Keratinocyte (primary cell): Measurements from ENCODE around the gene CHN2. TPM values are rescaled to one million over a fixed set of nuclear protein-coding genes. Genes with fewer than 3 reads are reported as not detected.

Experiments used
- DNase-seq: peaks from one replicate; pipeline ENCODE4 v3.0.0-alpha.2; 2011; ENCODE audit warnings: low read depth, missing footprints, low spot score
- FAIRE-seq: peaks from 2 replicates; lab custom pipeline; 2011; peaks lifted over from hg19 to GRCh38; lab: Jason Lieb, UNC
- H2AFZ ChIP-seq: 2 replicates; pipeline ENCODE4 v1.6.0; 2012; ENCODE audit warnings: low read length, control low read depth, inconsistent platforms; ENCODE audit not compliant: control insufficient read depth
- H3K27ac ChIP-seq: 2 replicates; pipeline ENCODE4 v1.5.1; 2011; ENCODE audit warnings: low read length; ENCODE audit not compliant: control insufficient read depth, insufficient read depth
- H3K27me3 ChIP-seq: 3 replicates; pipeline ENCODE4 v1.6.0; 2011; ENCODE audit warnings: low read length; ENCODE audit not compliant: control insufficient read depth, insufficient read depth; ENCODE audit errors: extremely low read depth
- H3K36me3 ChIP-seq, 2 experiments: 2 replicates in 1 of 2; 3 replicates in 1 of 2; pipeline ENCODE4 v1.5.1; 2011; ENCODE audit warnings: low read length in 2 of 2, mild to moderate bottlenecking in 1 of 2; ENCODE audit not compliant: control insufficient read depth in 2 of 2, insufficient read depth in 2 of 2; ENCODE audit errors: extremely low read depth in 1 of 2
- H3K4me1 ChIP-seq: 3 replicates; pipeline ENCODE4 v1.5.1; 2011; ENCODE audit warnings: low read length; ENCODE audit not compliant: control insufficient read depth, insufficient read depth; ENCODE audit errors: extremely low read depth
- H3K4me2 ChIP-seq: 3 replicates; pipeline ENCODE4 v1.6.0; 2011; ENCODE audit warnings: low read depth, low read length; ENCODE audit not compliant: control insufficient read depth, insufficient read depth; ENCODE audit errors: extremely low read depth
- H3K4me3 ChIP-seq, 3 experiments: fragments of 200-600 bp in 1 of 3; sonication (generic) in 1 of 3; 2 replicates in 2 of 3; 3 replicates in 1 of 3; pipeline ENCODE4 v1.5.1; 2011 to 2016; ENCODE audit warnings: low read length in 3 of 3, mild to moderate bottlenecking in 3 of 3, control low read depth in 2 of 3, inconsistent platforms in 1 of 3, low read depth in 1 of 3, mixed read lengths in 1 of 3, mixed run types in 1 of 3, moderate library complexity in 1 of 3; ENCODE audit not compliant: control insufficient read depth in 2 of 3, insufficient read depth in 2 of 3; ENCODE audit errors: extremely low read depth in 1 of 3
- H3K79me2 ChIP-seq: 2 replicates; pipeline ENCODE4 v1.6.0; 2012; ENCODE audit warnings: low read length; ENCODE audit not compliant: control insufficient read depth, insufficient read depth
- H3K9ac ChIP-seq: 3 replicates; pipeline ENCODE4 v1.6.0; 2011; ENCODE audit warnings: low read length; ENCODE audit not compliant: control insufficient read depth, insufficient read depth; ENCODE audit errors: extremely low read depth
- H3K9me1 ChIP-seq: 3 replicates; pipeline ENCODE4 v1.6.0; 2011; ENCODE audit warnings: low read length; ENCODE audit not compliant: control insufficient read depth, insufficient read depth; ENCODE audit errors: extremely low read depth
- H3K9me3 ChIP-seq: 2 replicates; pipeline ENCODE4 v1.5.1; 2012; ENCODE audit warnings: low read depth, low read length; ENCODE audit not compliant: control insufficient read depth
- H4K20me1 ChIP-seq: 3 replicates; pipeline ENCODE4 v1.6.0; 2011; ENCODE audit warnings: low read length; ENCODE audit not compliant: control insufficient read depth, insufficient read depth; ENCODE audit errors: extremely low read depth
- EZH2 ChIP-seq: IDR thresholded peaks from one replicate; pipeline ENCODE4 v1.6.1; 2012; ENCODE audit warnings: inconsistent platforms, mild to moderate bottlenecking, low read length, moderate library complexity
- dilution Hi-C: fragments of 300-500 bp; cut with MboI; formaldehyde crosslinking; loops from one replicate; pipeline ENCODE4 v1.7.0; 2020; ENCODE audit warnings: low sequenced_read_pairs; ENCODE audit not compliant: extremely low pct_ligation_motif_present
- polyA plus RNA-seq, 5 experiments: library from polyadenylated mRNA; depleted of rRNA in 3 of 5; stranded (reverse) in 3 of 5; stranded (forward) in 1 of 5; unstranded in 1 of 5; fragments of >200 nt; gene quantifications; 1 replicate in 1 of 5; 2 replicates in 3 of 5; 3 replicates in 1 of 5; pipeline versions ENCODE4 v1.2.1 to v1.2.3, GENCODE V29; 2011 to 2012; ENCODE audit warnings: missing spikeins in 2 of 5, low read depth in 1 of 5, low replicate concordance in 1 of 5
- TF ChIP-seq, protein P1 (sequence below), 3 experiments: IDR thresholded peaks in 1 of 3; conservative IDR thresholded peaks in 1 of 3; optimal IDR thresholded peaks in 1 of 3; 2 replicates in 2 of 3; 3 replicates in 1 of 3; pipeline versions ENCODE3 to v1.5.1; 2011; ENCODE audit warnings: low read length in 3 of 3, mild to moderate bottlenecking in 3 of 3, moderate library complexity in 2 of 3, control low read depth in 1 of 3, inconsistent platforms in 1 of 3; ENCODE audit not compliant: insufficient read depth in 2 of 3; ENCODE audit errors: extremely low read depth in 1 of 3

Gene CHN2
- polyA plus RNA-seq, 1 donor (not counting 4 experiments of a cell fraction or from before 2014, with no cell fraction given) = 1.8 TPM

DNA sequence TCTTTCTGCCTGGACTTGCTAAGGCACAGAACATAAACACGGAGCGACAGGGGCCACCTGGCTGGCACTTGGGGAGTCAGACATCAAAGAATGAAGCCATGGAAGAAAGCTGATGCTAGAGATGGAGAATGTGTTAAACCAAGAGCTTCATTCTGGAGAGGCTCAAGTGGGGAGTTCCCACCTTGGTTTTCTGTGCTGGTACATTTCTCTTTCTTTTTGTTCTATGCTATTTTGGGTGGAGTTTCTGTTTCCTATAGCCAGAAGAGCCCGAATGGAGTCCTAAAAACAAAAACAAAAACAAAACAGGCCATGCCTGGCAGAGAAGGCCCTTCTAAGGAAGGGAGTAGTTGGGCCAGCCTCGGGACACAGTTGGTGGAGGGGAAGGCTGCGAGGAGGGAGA, 220.6 kb downstream of the CHN2 start:
- H2AFZ ChIP-seq = no peak overlapping the region
- no peaks in the 10 kb centered on the region for H3K9me1 ChIP-seq
- no peaks in the 10 kb centered on the region for H3K79me2 ChIP-seq
- DNase-seq = no peak
- no peak overlapping the region for H3K4me2 ChIP-seq
- dilution Hi-C loops = no loop called here
- no peak overlapping the region for H3K9ac ChIP-seq
- H3K4me3 ChIP-seq = no peak overlapping the region
- peaks cover 14% of the 10 kb centered on the region for H3K4me1 ChIP-seq
- no peaks in the 10 kb centered on the region for H3K9me3 ChIP-seq
- no peak for FAIRE-seq
- H3K27ac ChIP-seq = no peak overlapping the region
- no peaks in the 10 kb centered on the region for H3K27me3 ChIP-seq
- no peaks in the 10 kb centered on the region for H4K20me1 ChIP-seq
- TF ChIP-seq EZH2 = no peak
- TF ChIP-seq, protein P1, sequence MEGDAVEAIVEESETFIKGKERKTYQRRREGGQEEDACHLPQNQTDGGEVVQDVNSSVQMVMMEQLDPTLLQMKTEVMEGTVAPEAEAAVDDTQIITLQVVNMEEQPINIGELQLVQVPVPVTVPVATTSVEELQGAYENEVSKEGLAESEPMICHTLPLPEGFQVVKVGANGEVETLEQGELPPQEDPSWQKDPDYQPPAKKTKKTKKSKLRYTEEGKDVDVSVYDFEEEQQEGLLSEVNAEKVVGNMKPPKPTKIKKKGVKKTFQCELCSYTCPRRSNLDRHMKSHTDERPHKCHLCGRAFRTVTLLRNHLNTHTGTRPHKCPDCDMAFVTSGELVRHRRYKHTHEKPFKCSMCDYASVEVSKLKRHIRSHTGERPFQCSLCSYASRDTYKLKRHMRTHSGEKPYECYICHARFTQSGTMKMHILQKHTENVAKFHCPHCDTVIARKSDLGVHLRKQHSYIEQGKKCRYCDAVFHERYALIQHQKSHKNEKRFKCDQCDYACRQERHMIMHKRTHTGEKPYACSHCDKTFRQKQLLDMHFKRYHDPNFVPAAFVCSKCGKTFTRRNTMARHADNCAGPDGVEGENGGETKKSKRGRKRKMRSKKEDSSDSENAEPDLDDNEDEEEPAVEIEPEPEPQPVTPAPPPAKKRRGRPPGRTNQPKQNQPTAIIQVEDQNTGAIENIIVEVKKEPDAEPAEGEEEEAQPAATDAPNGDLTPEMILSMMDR (optimal IDR thresholded peaks at IDR 0.05 in 1 of 3, IDR thresholded peaks at IDR 0.05 in 1 of 3, conservative IDR thresholded peaks at IDR 0.05 in 1 of 3; ENCODE audit: extremely low read depth in 1 of 3, insufficient read depth in 2 of 3, low read length in 3 of 3) = no peak
- H3K36me3 ChIP-seq = no peaks in the 10 kb centered on the region

DNA sequence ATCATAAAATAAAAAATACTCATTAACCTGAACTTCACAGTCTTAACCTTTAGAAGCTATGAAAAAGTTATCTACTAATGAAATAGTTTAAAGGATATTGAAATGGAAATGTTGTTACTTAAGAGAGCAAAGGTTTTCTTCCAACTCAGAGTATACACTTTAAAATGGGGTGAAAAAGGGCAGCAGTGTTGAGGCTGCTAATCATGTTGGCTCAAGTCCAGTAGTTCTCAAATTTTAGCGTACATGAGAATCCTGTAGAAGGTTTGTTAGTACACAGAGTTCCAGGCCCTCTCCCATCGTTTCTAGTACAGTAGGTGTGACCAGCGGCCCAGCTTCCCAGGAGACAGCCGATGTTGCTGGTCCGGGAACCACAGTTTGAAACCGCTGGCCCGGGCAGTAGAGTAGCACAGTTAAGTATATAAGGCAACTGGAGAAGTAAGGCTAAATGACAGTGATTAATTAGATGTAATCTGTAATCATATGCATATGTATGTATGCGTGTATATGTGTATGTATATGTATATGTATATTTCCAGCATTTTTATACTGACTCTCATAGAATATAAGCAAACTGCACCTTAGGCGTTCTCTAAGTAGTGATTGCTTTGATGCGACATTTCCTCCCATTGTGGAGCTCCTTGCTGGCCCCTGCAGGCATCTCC, 221.8 kb downstream of the CHN2 start:
- no peak for TF ChIP-seq EZH2
- Histone ChIP-seq H3K27ac (no peak overlapping the region), H4K20me1 (no peaks in the 10 kb centered on the region), H3K36me3 (no peaks in the 10 kb centered on the region), H3K79me2 (no peaks in the 10 kb centered on the region), H3K9me1 (no peaks in the 10 kb centered on the region), H3K9ac (no peak overlapping the region), H3K4me1 (peaks cover 14% of the 10 kb centered on the region), H3K4me2 (no peak overlapping the region), H3K27me3 (no peaks in the 10 kb centered on the region), H2AFZ (no peak overlapping the region), H3K4me3 (no peak overlapping the region), H3K9me3 (no peaks in the 10 kb centered on the region)
- dilution Hi-C loops = no loop called here
- FAIRE-seq (no peak), DNase-seq (no peak)

DNA sequence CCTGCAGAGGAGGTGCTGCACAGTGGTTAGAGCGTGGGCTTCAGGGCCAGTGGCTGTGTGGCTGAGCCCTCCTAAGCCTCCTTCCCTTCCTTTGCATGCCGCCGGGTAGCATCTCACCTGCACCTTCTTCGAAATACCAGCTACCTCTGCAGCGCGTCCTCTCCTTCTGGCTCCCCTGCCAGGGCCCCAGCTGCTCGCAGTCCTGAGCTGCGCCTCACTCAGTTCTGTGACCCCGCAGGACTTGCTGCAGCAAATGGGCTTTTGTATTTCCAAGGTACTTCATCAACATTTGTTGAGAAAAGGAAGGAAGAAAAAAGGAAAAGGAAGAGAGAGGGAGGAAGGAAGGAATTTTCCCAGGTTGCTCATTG, 222.3 kb downstream of the CHN2 start:
- Histone ChIP-seq H3K9me3 (no peaks in the 10 kb centered on the region), H3K9ac (no peak overlapping the region), H3K27ac (no peak overlapping the region), H3K36me3 (no peaks in the 10 kb centered on the region), H4K20me1 (no peaks in the 10 kb centered on the region), H3K4me1 (peaks cover 14% of the 10 kb centered on the region), H3K4me2 (no peak overlapping the region), H2AFZ (no peak overlapping the region), H3K4me3 (no peak overlapping the region), H3K79me2 (no peaks in the 10 kb centered on the region), H3K27me3 (no peaks in the 10 kb centered on the region), H3K9me1 (no peaks in the 10 kb centered on the region)
- dilution Hi-C loops = no loop called here
- no peak for DNase-seq
- no peak for FAIRE-seq
- TF ChIP-seq, protein P1 (optimal IDR thresholded peaks at IDR 0.05 in 1 of 3, IDR thresholded peaks at IDR 0.05 in 1 of 3, conservative IDR thresholded peaks at IDR 0.05 in 1 of 3; ENCODE audit: extremely low read depth in 1 of 3, insufficient read depth in 2 of 3, low read length in 3 of 3) = no peak
- no peak for TF ChIP-seq EZH2
